ENCODE data around the gene HPN.

DNA sequence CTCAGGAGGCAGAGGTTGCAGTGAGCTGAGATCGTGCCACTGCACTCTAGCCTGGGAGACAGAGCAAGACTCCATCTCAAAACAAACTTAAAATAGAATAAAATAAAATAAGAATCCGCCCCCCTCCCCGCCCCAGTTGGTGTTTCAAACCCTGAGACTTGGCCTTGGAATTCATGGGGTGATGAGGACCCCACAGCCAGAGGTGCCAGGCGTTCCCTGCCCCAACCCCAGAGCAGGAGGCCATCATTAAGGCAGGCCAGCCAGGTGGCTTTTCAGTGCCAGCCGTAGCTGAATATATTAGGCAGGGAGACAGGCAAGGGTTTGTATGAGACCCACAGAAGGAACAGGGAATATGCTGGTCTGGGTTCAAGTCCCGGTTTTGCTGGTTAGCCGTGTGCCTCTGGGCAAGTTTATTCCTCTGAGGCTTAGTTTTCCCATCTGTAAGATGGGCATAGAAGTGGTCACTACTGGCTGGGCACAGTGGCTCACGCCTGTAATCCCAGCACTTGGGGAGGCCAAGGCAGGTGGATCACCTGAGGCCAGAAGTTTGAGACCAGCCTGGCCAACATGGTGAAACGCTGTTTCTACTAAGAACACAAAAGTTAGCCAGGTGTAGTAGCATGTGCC is 12.3 kb downstream of the HPN start:
- no peak for TF ChIP-seq EZH2 (IDR thresholded peaks at IDR 0.05)
- TF ChIP-seq, protein P1, sequence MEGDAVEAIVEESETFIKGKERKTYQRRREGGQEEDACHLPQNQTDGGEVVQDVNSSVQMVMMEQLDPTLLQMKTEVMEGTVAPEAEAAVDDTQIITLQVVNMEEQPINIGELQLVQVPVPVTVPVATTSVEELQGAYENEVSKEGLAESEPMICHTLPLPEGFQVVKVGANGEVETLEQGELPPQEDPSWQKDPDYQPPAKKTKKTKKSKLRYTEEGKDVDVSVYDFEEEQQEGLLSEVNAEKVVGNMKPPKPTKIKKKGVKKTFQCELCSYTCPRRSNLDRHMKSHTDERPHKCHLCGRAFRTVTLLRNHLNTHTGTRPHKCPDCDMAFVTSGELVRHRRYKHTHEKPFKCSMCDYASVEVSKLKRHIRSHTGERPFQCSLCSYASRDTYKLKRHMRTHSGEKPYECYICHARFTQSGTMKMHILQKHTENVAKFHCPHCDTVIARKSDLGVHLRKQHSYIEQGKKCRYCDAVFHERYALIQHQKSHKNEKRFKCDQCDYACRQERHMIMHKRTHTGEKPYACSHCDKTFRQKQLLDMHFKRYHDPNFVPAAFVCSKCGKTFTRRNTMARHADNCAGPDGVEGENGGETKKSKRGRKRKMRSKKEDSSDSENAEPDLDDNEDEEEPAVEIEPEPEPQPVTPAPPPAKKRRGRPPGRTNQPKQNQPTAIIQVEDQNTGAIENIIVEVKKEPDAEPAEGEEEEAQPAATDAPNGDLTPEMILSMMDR (IDR thresholded peaks at IDR 0.05): no peak

Data from neural progenitor cell (in vitro differentiated cells).